HEK293 (cell line): ENCODE data around the gene EFCAB11.

Experiments
- CTCF ChIA-PET: fragments of 350-600 bp; formaldehyde crosslinking; extraction: SDS; loops from one replicate; lab custom pipeline; 2021; ENCODE audit warnings: antibody characterized with exemption; lab: Yijun Ruan, JAX
- POLR2A ChIA-PET: fragments of 300-600 bp; formaldehyde crosslinking; extraction: SDS; loops from one replicate; lab custom pipeline; 2020; ENCODE audit warnings: antibody characterized with exemption, inconsistent platforms; lab: Yijun Ruan, JAX
- H3K27ac ChIP-seq: fragments of 200-500 bp; sonication (Bioruptor generic); 2 replicates; pipeline ENCODE4 v1.5.1; 2014; ENCODE audit warnings: low read depth, low read length, control low read depth, inconsistent platforms; ENCODE audit errors: extremely low read depth
- H3K36me3 ChIP-seq, 2 experiments: fragments of 200-500 bp in 1 of 2; sonication (Bioruptor generic) in 1 of 2; 1 replicate in 1 of 2; 2 replicates in 1 of 2; pipeline ENCODE4 v1.5.1; 2014 to 2017; ENCODE audit warnings: inconsistent platforms in 2 of 2, low read length in 2 of 2; ENCODE audit not compliant: control insufficient read depth in 2 of 2, insufficient read depth in 1 of 2
- H3K4me1 ChIP-seq: fragments of 200-500 bp; sonication (Bioruptor generic); 2 replicates; pipeline ENCODE4 v1.5.1; 2014; ENCODE audit warnings: mild to moderate bottlenecking, low read length, inconsistent platforms; ENCODE audit not compliant: control insufficient read depth, insufficient read depth
- H3K4me3 ChIP-seq: 2 replicates; pipeline ENCODE4 v1.5.1; 2011; ENCODE audit warnings: low read depth, mild to moderate bottlenecking, control low read depth, low read length, moderate library complexity
- H3K9me3 ChIP-seq: fragments of 200-500 bp; sonication (Bioruptor generic); 2 replicates; pipeline ENCODE4 v1.5.1; 2014; ENCODE audit warnings: low read depth, low read length, inconsistent platforms; ENCODE audit not compliant: control insufficient read depth, insufficient read depth
- KLF1 ChIP-seq: fragments of 450-650 bp; formaldehyde crosslinking; IDR thresholded peaks from 2 replicates; pipeline ENCODE4 v1.5.1; 2016; ENCODE audit warnings: missing biosample characterization, missing genetic modification characterization
- MZF1 ChIP-seq: fragments of 450-650 bp; formaldehyde crosslinking; IDR thresholded peaks from 2 replicates; pipeline ENCODE4 v1.5.1; 2017; ENCODE audit warnings: missing biosample characterization, missing genetic modification characterization, borderline replicate concordance
- PRDM1 ChIP-seq: fragments of 450-650 bp; formaldehyde crosslinking; IDR thresholded peaks from 2 replicates; pipeline ENCODE4; 2016; ENCODE audit warnings: missing biosample characterization, missing genetic modification characterization
- SALL2 ChIP-seq: fragments of 450-650 bp; formaldehyde crosslinking; IDR thresholded peaks from 2 replicates; pipeline ENCODE4 v1.5.0; 2017; ENCODE audit warnings: missing biosample characterization, mild to moderate bottlenecking, missing genetic modification characterization, borderline replicate concordance
- SCRT1 ChIP-seq: fragments of 450-650 bp; formaldehyde crosslinking; IDR thresholded peaks from 2 replicates; pipeline ENCODE4 v1.5.1; 2016; ENCODE audit warnings: missing biosample characterization, missing genetic modification characterization, borderline replicate concordance
- SCRT2 ChIP-seq: fragments of 450-650 bp; formaldehyde crosslinking; IDR thresholded peaks from 2 replicates; pipeline ENCODE4 v1.5.1; 2016; ENCODE audit warnings: missing biosample characterization, missing genetic modification characterization
- SP3 ChIP-seq: fragments of 450-650 bp; formaldehyde crosslinking; IDR thresholded peaks from 2 replicates; pipeline ENCODE4 v1.5.1; 2016; ENCODE audit warnings: missing biosample characterization, missing genetic modification characterization
- ZBTB17 ChIP-seq: fragments of 450-650 bp; formaldehyde crosslinking; IDR thresholded peaks from 2 replicates; pipeline ENCODE4 v1.5.1; 2016; ENCODE audit warnings: missing biosample characterization, missing genetic modification characterization
- ZFHX2 ChIP-seq: fragments of 450-650 bp; formaldehyde crosslinking; conservative IDR thresholded peaks from 2 replicates; pipeline ENCODE4 v1.5.1; 2016; ENCODE audit warnings: missing biosample characterization, missing genetic modification characterization
- ZNF121 ChIP-seq: fragments of 450-650 bp; formaldehyde crosslinking; IDR thresholded peaks from 2 replicates; pipeline ENCODE4 v1.5.1; 2016; ENCODE audit warnings: missing biosample characterization, missing genetic modification characterization
- ZNF174 ChIP-seq: fragments of 450-650 bp; formaldehyde crosslinking; IDR thresholded peaks from 2 replicates; pipeline ENCODE4 v1.5.0; 2017; ENCODE audit warnings: missing biosample characterization, mild to moderate bottlenecking, missing genetic modification characterization
- ZNF2 ChIP-seq: fragments of 450-650 bp; formaldehyde crosslinking; IDR thresholded peaks from 2 replicates; pipeline ENCODE4 v1.5.1; 2016; ENCODE audit warnings: missing biosample characterization, missing genetic modification characterization
- ZNF221 ChIP-seq: fragments of 450-650 bp; formaldehyde crosslinking; IDR thresholded peaks from 2 replicates; pipeline ENCODE4 v1.5.1; 2017; ENCODE audit warnings: missing biosample characterization, missing genetic modification characterization, borderline replicate concordance
- ZNF223 ChIP-seq: fragments of 450-650 bp; formaldehyde crosslinking; IDR thresholded peaks from 2 replicates; pipeline ENCODE4 v1.5.1; 2016; ENCODE audit warnings: missing biosample characterization, missing genetic modification characterization
- ZNF302 ChIP-seq: fragments of 450-650 bp; formaldehyde crosslinking; IDR thresholded peaks from 2 replicates; pipeline ENCODE4 v1.5.1; 2016; ENCODE audit warnings: missing biosample characterization, missing genetic modification characterization, low read depth
- ZNF433 ChIP-seq: fragments of 450-650 bp; formaldehyde crosslinking; IDR thresholded peaks from 2 replicates; pipeline ENCODE4 v1.5.1; 2016; ENCODE audit warnings: missing biosample characterization, missing genetic modification characterization, low read depth
- ZNF501 ChIP-seq: fragments of 450-650 bp; formaldehyde crosslinking; IDR thresholded peaks from 2 replicates; pipeline ENCODE4 v1.5.1; 2016; ENCODE audit warnings: missing biosample characterization, missing genetic modification characterization
- ZNF585B ChIP-seq: fragments of 450-650 bp; formaldehyde crosslinking; IDR thresholded peaks from 2 replicates; pipeline ENCODE4 v1.5.1; 2016; ENCODE audit warnings: missing biosample characterization, missing genetic modification characterization
- ZNF654 ChIP-seq: fragments of 450-650 bp; formaldehyde crosslinking; IDR thresholded peaks from 2 replicates; pipeline ENCODE4 v1.5.1; 2016; ENCODE audit warnings: low read depth, missing biosample characterization, missing genetic modification characterization
- ZNF658 ChIP-seq: fragments of 450-650 bp; formaldehyde crosslinking; IDR thresholded peaks from 2 replicates; pipeline ENCODE4; 2016; ENCODE audit warnings: missing biosample characterization, missing genetic modification characterization
- ZNF660 ChIP-seq: fragments of 450-650 bp; IDR thresholded peaks from 2 replicates; pipeline ENCODE4 v1.5.1; 2018; ENCODE audit warnings: missing biosample characterization, mild to moderate bottlenecking, missing genetic modification characterization
- ZNF701 ChIP-seq: fragments of 450-650 bp; formaldehyde crosslinking; IDR thresholded peaks from 2 replicates; pipeline ENCODE4 v1.5.1; 2016; ENCODE audit warnings: missing biosample characterization, missing genetic modification characterization
- ZNF785 ChIP-seq: fragments of 450-650 bp; formaldehyde crosslinking; IDR thresholded peaks from 2 replicates; pipeline ENCODE4 v1.5.1; 2016; ENCODE audit warnings: missing biosample characterization, missing genetic modification characterization
- TF ChIP-seq, protein P1 (sequence below): fragments of 450-650 bp; formaldehyde crosslinking; IDR thresholded peaks from 2 replicates; pipeline ENCODE4 v1.5.1; 2016; ENCODE audit warnings: missing biosample characterization, missing genetic modification characterization
- TF ChIP-seq, protein P2 (sequence below): fragments of 450-650 bp; formaldehyde crosslinking; IDR thresholded peaks from 2 replicates; pipeline ENCODE4 v1.5.1; 2016; ENCODE audit warnings: missing biosample characterization, missing genetic modification characterization
- TF ChIP-seq, protein P3 (sequence below): fragments of 450-650 bp; formaldehyde crosslinking; IDR thresholded peaks from 2 replicates; pipeline ENCODE4 v1.5.1; 2016; ENCODE audit warnings: missing biosample characterization, missing genetic modification characterization
- TF ChIP-seq, protein P4 (sequence below): fragments of 450-650 bp; formaldehyde crosslinking; IDR thresholded peaks from 2 replicates; pipeline ENCODE4 v1.5.1; 2017; ENCODE audit warnings: missing biosample characterization, missing genetic modification characterization

Gene EFCAB11

DNA sequence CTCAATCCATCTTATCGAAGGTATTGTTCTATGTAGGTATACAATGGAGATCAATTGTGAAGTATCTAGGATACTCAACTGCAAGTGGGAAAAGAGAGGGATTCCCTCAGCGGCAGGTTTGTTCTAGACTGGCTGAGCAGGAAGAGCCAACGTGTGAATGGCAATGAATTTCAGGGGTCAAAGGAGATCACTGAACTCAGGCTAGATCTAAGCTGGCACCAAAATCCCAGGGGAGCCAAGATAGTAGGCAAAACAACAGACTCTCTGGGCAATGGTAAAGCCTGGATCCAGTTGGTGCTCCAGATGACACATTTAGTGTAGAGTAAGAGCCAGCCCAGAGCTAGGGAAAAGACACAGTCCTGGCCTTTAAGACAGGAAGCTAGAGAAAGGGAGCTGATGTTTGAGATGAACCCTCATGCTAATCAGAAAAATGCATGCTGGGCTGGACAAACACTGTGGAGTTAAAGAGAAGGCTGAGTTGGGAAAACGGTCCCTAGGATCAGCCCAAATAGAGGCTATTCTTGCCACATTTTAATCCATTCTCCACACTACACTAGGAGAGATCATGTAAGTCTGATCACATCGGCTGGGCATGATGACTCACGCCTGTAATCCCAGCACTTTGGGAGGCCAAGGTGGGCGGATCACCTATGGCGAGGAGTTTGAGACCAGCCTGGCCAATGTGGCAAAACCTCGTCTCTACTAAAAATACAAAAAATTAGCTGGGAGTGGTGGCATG is 45.6 kb downstream of the EFCAB11 start:
- no peak overlapping the region for H3K27ac ChIP-seq
- TF ChIP-seq ZBTB17 (tag by site-specific recombination) (peak; percentile 42; the same call in 1 of the 2 replicates), ZFHX2 (tag by site-specific recombination) (0 out of 2 replicates have a peak, but pooled peaks have one; percentile 40), ZNF658 (tag by site-specific recombination) (no peak)
- TF ChIP-seq, all 188 proteins: peak for 2
- H3K36me3 ChIP-seq, result no peaks in the 10 kb centered on the region
- POLR2A ChIA-PET, result no interaction called here
- peaks cover 20% of the 10 kb centered on the region for H3K4me1 ChIP-seq
- H3K9me3 ChIP-seq, result no peaks in the 10 kb centered on the region
- no peak overlapping the region for H3K4me3 ChIP-seq
- CTCF ChIA-PET, result interaction anchor here (0.6 kb wide), 2 partner anchors 237 to 882 kb away, joined by 3 to 4 read pairs; no protein-coding TSS in a partner anchor

DNA sequence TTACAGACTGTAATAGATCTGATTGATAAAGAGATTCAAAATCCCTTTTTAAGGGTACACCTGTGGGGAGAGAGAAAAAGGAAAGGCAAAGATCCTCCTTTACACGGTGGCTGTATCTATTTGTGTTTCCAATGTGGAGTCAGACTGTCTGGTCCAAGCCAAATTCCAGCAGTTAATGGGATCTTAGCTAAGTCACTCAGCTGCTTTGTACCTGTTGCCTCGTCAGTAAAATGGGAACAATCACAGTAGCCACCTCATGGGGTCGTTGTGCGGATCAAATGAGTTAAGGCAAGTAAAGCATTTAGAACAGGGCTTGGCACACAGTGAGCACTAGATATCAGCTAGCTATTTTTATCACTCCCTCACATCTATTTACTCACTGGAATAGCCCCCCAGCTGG is 46.9 kb downstream of the EFCAB11 start:
- peaks cover 21% of the 10 kb centered on the region for H3K4me1 ChIP-seq
- CTCF ChIA-PET, result interaction anchor here (0.8 to 1.2 kb wide), 2 partner anchors 32 to 33 kb away, joined by 3 read pairs; no protein-coding TSS in a partner anchor

DNA sequence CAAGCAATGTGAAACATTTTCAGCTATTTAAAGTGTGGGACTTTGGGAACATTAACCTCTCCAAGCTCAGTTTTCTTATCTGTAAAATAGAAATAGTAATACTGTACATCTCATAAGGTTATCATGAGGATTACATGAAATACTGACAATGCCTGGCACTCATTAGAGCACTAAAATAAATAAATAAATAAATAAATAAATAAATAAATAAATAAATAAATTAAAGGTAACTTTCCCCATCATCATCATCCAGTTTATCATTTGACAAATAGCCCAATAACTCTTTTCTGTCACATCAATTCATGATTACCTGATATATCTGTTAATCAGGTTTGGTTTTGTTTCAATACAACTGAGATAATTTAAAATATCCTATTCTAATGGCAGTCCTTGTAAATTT is 48.5 kb downstream of the EFCAB11 start:
- peaks cover 7% of the 10 kb centered on the region; the same call in 1 of the 2 replicates for H3K4me1 ChIP-seq
- no peak overlapping the region for H3K27ac ChIP-seq
- H3K9me3 ChIP-seq, result no peaks in the 10 kb centered on the region
- H3K4me3 ChIP-seq, result no peak overlapping the region
- no peaks in the 10 kb centered on the region for H3K36me3 ChIP-seq
- ChIA-PET POLR2A (no interaction called here), CTCF (no interaction called here)
- TF ChIP-seq ZNF433, result peak; percentile 89
- TF ChIP-seq ZNF121 (tag by site-specific recombination), result peak; percentile 39; the same call in 1 of the 2 replicates
- TF ChIP-seq ZNF302 (tag by site-specific recombination), result no peak
- no peak for TF ChIP-seq ZNF2 (tag by site-specific recombination)
- no peak for TF ChIP-seq ZNF785
- TF ChIP-seq, protein P1, sequence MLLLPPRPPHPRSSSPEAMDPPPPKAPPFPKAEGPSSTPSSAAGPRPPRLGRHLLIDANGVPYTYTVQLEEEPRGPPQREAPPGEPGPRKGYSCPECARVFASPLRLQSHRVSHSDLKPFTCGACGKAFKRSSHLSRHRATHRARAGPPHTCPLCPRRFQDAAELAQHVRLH (tag by site-specific recombination), result peak; percentile 75
- no peak for TF ChIP-seq ZNF174 (tag by site-specific recombination)
- peak; percentile 70; the same call in 1 of the 2 replicates for TF ChIP-seq MZF1 (tag by site-specific recombination)
- no peak for TF ChIP-seq SALL2 (tag by site-specific recombination)
- no peak for TF ChIP-seq ZNF660
- TF ChIP-seq KLF1 (tag by site-specific recombination), result no peak
- peak; percentile 52 for TF ChIP-seq ZNF654 (tag by site-specific recombination)
- no peak for TF ChIP-seq ZNF701 (tag by site-specific recombination)
- TF ChIP-seq, protein P2, sequence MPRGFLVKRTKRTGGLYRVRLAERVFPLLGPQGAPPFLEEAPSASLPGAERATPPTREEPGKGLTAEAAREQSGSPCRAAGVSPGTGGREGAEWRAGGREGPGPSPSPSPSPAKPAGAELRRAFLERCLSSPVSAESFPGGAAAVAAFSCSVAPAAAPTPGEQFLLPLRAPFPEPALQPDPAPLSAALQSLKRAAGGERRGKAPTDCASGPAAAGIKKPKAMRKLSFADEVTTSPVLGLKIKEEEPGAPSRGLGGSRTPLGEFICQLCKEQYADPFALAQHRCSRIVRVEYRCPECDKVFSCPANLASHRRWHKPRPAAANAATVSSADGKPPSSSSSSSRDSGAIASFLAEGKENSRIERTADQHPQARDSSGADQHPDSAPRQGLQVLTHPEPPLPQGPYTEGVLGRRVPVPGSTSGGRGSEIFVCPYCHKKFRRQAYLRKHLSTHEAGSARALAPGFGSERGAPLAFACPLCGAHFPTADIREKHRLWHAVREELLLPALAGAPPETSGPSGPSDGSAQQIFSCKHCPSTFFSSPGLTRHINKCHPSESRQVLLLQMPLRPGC (tag by site-specific recombination), result no peak
- no peak for TF ChIP-seq ZNF585B (tag by site-specific recombination)
- TF ChIP-seq ZNF223, result no peak

More for the DNA sequence above, 46.9 kb downstream of the EFCAB11 start:
- H3K27ac ChIP-seq, result no peak overlapping the region
- no peak for TF ChIP-seq ZNF221 (tag by site-specific recombination)
- peak; percentile 81 for TF ChIP-seq SCRT2 (tag by site-specific recombination)
- no peak for TF ChIP-seq ZNF501 (tag by site-specific recombination)
- TF ChIP-seq PRDM1, result no peak
- TF ChIP-seq, protein P3, sequence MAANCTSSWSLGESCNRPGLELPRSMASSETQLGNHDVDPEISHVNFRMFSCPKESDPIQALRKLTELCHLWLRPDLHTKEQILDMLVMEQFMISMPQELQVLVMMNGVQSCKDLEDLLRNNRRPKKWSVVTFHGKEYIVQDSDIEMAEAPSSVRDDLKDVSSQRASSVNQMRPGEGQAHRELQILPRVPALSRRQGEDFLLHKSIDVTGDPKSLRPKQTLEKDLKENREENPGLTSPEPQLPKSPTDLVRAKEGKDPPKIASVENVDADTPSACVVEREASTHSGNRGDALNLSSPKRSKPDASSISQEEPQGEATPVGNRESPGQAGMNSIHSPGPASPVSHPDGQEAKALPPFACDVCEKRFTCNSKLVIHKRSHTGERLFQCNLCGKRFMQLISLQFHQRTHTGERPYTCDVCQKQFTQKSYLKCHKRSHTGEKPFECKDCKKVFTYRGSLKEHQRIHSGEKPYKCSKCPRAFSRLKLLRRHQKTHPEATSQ, result no peak
- TF ChIP-seq SCRT1, result peak; percentile 74; the same call in 1 of the 2 replicates
- TF ChIP-seq ZNF223, result no peak
- no peak for TF ChIP-seq SP3
- TF ChIP-seq, protein P4, sequence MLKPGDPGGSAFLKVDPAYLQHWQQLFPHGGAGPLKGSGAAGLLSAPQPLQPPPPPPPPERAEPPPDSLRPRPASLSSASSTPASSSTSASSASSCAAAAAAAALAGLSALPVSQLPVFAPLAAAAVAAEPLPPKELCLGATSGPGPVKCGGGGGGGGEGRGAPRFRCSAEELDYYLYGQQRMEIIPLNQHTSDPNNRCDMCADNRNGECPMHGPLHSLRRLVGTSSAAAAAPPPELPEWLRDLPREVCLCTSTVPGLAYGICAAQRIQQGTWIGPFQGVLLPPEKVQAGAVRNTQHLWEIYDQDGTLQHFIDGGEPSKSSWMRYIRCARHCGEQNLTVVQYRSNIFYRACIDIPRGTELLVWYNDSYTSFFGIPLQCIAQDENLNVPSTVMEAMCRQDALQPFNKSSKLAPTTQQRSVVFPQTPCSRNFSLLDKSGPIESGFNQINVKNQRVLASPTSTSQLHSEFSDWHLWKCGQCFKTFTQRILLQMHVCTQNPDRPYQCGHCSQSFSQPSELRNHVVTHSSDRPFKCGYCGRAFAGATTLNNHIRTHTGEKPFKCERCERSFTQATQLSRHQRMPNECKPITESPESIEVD (tag by site-specific recombination), result no peak
- H3K9me3 ChIP-seq, result no peaks in the 10 kb centered on the region
- H3K36me3 ChIP-seq, result no peaks in the 10 kb centered on the region
- no peak overlapping the region for H3K4me3 ChIP-seq
- POLR2A ChIA-PET, result no interaction called here
